ENCODE measurements around the gene POLD2.

- TF ChIP-seq CTCF (IDR thresholded peaks at IDR 0.05; ENCODE audit: low read depth, low read length, poor library complexity, severe bottlenecking), result no peak
- no peak for TF ChIP-seq EZH2phosphoT487 (IDR thresholded peaks at IDR 0.05; ENCODE audit: borderline replicate concordance, low read length)
Observed at GRCh38 chr7:44066111-44066460, 57.3 kb downstream of the POLD2 start.

All from DOHH2 (cell line).